ENCODE results near the gene FARSB. TPM values are rescaled to one million over a fixed set of nuclear protein-coding genes. Genes with fewer than 3 reads are reported as not detected.

Gene FARSB
- total RNA-seq, 4 donors from 2014 or later, result 10.2 to 25.8 (median 11.7) TPM

DNA sequence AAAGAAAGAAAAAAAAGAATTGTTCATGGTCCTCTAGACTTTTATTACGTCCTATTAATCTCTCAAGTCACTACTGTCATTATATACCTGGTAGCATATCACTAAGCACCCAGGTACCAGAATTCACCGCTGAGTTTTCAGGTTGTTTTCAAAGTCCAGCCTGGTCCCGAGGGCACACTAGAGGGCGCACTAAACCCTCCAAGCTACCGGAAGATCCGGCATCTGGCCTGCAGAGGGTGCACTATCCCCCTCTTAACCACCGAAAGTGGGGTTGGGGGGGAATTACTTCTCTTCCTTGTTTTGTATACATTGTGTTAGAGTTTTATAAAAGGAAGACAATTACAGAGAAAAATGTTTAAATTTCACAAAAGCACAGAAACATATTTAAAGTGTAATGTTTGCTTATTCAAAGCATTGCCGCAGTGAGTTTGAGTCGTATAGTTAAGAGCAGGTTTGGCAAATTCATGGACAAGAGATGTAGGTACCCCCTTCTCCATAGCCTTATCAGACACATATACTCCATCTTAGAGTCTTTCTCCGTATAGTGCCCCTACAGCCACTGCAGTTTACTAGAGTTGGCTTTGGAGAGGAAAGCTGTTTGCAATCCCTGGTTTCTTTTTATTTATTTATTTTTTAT lies 34.8 kb upstream of the FARSB start:
- TF ChIP-seq, protein P1, sequence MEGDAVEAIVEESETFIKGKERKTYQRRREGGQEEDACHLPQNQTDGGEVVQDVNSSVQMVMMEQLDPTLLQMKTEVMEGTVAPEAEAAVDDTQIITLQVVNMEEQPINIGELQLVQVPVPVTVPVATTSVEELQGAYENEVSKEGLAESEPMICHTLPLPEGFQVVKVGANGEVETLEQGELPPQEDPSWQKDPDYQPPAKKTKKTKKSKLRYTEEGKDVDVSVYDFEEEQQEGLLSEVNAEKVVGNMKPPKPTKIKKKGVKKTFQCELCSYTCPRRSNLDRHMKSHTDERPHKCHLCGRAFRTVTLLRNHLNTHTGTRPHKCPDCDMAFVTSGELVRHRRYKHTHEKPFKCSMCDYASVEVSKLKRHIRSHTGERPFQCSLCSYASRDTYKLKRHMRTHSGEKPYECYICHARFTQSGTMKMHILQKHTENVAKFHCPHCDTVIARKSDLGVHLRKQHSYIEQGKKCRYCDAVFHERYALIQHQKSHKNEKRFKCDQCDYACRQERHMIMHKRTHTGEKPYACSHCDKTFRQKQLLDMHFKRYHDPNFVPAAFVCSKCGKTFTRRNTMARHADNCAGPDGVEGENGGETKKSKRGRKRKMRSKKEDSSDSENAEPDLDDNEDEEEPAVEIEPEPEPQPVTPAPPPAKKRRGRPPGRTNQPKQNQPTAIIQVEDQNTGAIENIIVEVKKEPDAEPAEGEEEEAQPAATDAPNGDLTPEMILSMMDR (IDR thresholded peaks at IDR 0.05; ENCODE audit: low read depth), result no peak

DNA sequence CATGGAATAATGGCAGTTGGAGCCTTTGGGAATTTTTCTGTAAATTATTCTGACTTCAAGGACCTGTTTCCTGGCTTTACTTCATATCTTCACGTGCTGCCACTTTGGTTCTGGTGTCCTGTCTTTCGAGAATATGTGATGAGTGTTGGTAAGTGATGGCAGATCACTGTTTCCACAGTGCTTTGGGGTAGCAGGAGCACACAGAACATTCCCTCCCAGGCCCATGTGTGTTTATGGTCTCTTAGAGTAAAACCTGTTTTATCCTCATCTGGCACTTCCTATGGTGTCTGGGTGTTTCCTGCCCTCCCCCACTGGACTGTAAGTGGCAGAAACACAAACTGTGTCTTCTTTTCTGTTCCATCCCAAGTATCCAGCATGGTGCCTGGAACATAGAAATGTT lies 33.4 kb upstream of the FARSB start:
- TF ChIP-seq, protein P1 (IDR thresholded peaks at IDR 0.05; ENCODE audit: low read depth), result no peak

DNA sequence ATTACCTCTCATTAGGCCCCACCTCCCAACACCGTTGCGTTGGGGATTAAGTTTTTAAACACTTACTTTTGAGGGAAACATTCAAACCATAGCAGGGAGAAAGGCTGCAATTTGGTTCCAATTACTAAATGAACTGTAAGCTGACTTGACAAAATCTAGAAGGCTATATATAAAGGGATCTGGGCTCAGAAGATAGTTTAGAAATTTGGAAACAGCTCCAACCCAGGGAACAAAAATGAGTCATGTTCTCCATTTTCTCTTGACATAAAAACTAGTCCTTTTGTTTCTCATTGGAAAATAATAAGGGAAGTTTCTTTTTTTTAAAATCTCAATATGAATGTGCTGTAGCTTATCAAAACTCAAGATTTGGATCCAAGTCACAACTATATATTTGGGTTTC lies 33.0 kb upstream of the FARSB start:
- TF ChIP-seq, protein P1 (IDR thresholded peaks at IDR 0.05; ENCODE audit: low read depth), result no peak

DNA sequence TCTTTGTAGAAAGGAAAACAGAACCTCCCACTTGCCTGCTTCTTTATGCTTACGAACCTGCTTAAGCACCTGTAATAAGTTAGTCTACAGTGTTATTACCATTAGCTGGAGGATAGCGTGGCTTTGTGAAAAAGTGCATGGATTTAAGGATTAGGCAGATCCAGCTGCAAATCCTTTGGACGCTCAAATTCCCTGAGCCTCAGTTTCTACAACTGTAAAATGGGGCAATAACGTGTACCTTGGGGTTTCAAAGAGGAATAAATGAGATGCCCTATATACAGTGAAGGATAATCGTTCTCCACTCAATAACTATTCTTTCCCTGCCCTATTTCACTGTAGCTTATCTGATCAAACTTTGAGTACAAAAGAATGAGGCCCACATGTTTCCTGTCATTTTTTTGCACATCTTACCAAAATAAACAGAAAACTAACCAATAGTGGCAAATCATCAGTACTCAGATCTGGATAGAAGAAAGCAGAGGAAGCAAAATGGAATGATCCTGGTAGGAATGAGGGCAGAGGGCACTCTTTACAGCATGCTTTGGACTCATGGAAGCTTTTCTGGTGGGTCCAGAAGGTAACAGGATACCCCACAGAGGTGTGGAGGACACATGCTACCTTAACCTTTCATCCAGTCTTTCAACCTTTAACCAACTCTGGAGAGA lies 30.3 kb upstream of the FARSB start:
- TF ChIP-seq, protein P1 (IDR thresholded peaks at IDR 0.05; ENCODE audit: low read depth), result no peak

DNA sequence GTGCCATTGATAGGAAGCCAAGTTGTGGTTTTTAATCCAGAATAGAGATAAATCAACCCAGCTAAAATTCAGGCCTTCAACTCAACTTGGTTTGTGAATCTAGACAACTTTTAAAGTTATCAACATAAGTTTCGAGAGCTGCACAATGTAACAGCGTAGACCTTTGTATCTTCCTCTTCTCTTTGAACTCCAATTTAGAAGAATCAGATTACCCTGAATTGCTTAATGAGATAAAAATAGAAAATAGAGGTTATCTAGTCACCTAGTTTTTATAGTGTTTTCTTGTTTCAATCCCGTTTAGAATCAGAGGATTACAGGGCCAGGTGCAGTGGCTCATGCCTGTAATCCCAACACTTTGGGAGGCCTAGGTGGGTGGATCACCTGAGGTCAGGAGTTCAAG lies 27.9 kb upstream of the FARSB start:
- TF ChIP-seq, protein P1 (IDR thresholded peaks at IDR 0.05; ENCODE audit: low read depth), result no peak

DNA sequence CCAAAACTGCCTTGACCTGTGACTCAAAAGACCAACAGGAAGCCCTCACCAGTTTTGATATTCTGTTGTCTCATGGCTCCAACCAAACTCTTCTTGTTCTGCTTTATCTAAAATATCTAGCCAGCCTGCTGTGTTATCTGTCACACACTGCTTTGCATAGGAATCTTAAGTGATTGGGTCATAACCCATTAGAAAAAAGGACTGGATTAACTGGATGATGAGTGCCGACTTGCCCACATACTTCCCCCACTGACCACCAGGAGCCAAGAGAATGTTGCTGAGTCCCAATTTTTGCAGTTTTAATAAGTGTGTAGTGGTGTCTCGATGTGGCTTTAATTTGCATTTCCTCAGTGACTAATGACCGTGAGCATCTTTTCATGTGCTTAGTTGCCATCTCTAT lies 22.1 kb upstream of the FARSB start:
- TF ChIP-seq, protein P1 (IDR thresholded peaks at IDR 0.05; ENCODE audit: low read depth), result no peak

DNA sequence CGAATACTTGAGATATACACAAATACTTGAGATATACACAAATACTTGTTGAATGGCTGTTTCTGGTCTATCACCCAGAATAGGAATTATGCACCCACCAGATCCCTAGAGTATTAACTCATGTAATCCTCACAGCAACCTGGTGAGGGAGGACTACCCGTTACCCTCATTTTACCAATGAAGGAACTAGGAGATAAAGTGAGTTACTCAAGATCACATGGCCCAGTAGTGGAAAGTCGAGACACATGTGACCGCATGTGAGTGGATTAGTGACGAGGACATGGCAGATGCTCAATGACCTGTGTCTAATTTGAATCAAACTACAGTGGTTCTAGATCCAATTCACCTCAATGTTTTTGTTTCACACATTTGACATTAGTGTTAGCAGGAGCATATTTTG lies 18.0 kb upstream of the FARSB start:
- TF ChIP-seq, protein P1 (IDR thresholded peaks at IDR 0.05; ENCODE audit: low read depth), result no peak

Data from subcutaneous adipose tissue (tissue), 4 donors.